Neural progenitor cell (in vitro differentiated cells): ENCODE measurements around the gene NOVA1.

Source experiments
- EZH2 ChIP-seq: fragments of 200-600 bp; sonication (generic); IDR thresholded peaks from 2 replicates; pipeline ENCODE4 v1.6.1; 2017; ENCODE audit warnings: antibody characterized with exemption, mild to moderate bottlenecking, moderate library complexity
- TF ChIP-seq, protein P1 (sequence below): fragments of 200-600 bp; sonication (generic); IDR thresholded peaks from 2 replicates; pipeline ENCODE4 v1.5.1; 2017; ENCODE audit warnings: antibody characterized with exemption, mild to moderate bottlenecking

DNA sequence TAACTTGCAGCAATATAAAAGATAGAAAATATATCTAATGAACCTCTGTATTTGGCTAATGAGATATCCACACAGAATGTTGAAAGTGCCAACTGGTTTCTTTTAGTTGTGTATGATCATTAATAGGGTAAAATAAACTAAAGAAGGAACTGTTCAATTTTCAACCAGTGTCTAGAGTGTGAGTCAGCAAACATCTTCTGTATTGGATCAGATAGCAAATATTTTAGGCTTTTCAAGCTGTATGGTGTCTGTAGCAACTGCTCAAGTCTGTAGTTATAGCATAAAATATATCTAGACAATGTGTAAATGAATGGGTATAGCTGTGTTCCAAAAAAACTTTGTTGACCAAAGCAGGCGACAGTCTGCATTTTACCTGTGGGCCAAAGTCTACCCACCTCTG is 23.5 kb upstream of the NOVA1 start:
- TF ChIP-seq, protein P1, sequence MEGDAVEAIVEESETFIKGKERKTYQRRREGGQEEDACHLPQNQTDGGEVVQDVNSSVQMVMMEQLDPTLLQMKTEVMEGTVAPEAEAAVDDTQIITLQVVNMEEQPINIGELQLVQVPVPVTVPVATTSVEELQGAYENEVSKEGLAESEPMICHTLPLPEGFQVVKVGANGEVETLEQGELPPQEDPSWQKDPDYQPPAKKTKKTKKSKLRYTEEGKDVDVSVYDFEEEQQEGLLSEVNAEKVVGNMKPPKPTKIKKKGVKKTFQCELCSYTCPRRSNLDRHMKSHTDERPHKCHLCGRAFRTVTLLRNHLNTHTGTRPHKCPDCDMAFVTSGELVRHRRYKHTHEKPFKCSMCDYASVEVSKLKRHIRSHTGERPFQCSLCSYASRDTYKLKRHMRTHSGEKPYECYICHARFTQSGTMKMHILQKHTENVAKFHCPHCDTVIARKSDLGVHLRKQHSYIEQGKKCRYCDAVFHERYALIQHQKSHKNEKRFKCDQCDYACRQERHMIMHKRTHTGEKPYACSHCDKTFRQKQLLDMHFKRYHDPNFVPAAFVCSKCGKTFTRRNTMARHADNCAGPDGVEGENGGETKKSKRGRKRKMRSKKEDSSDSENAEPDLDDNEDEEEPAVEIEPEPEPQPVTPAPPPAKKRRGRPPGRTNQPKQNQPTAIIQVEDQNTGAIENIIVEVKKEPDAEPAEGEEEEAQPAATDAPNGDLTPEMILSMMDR, result no peak
- no peak for TF ChIP-seq EZH2
